Effector memory CD4-positive, alpha-beta T cell (primary cell): ENCODE measurements around the gene BMPR1A.

ENCODE experiments used
- DNase-seq, 3 donors: peaks; one replicate each; pipeline ENCODE4 v3.0.0-alpha.2; 2020
- H3K27ac ChIP-seq: 2 replicates; pipeline ENCODE4 v1.7.0; 2013; ENCODE audit warnings: mild to moderate bottlenecking, low read length, moderate library complexity; ENCODE audit not compliant: insufficient read depth, poor library complexity, severe bottlenecking
- H3K27me3 ChIP-seq: replicated peaks from 2 replicates; pipeline ENCODE4 v1.7.0; 2013; ENCODE audit warnings: mild to moderate bottlenecking, low read length; ENCODE audit not compliant: insufficient read depth, control insufficient read depth, poor library complexity, severe bottlenecking
- H3K36me3 ChIP-seq: 2 replicates; pipeline ENCODE4 v1.7.0; 2013; ENCODE audit warnings: mild to moderate bottlenecking, low read length, moderate library complexity; ENCODE audit not compliant: control insufficient read depth, insufficient read depth
- H3K4me1 ChIP-seq: 2 replicates; pipeline ENCODE4 v1.7.0; 2013; ENCODE audit warnings: low read length, mild to moderate bottlenecking; ENCODE audit not compliant: control insufficient read depth, insufficient read depth, poor library complexity, severe bottlenecking
- H3K4me3 ChIP-seq: 2 replicates; pipeline ENCODE4 v1.7.0; 2013; ENCODE audit warnings: low read length, low read depth, mild to moderate bottlenecking; ENCODE audit not compliant: insufficient read depth, poor library complexity, severe bottlenecking
- H3K9me3 ChIP-seq: 2 replicates; pipeline ENCODE4 v1.7.0; 2013; ENCODE audit warnings: mild to moderate bottlenecking, low read length, moderate library complexity; ENCODE audit not compliant: control insufficient read depth

The BMPR1A gene

GRCh38 chr10:86798611-86799010 lies 42.2 kb downstream of the BMPR1A start:
- DNase-seq, result no peak

GRCh38 chr10:86799188-86799845 lies 42.9 kb downstream of the BMPR1A start:
- Histone ChIP-seq H3K27ac (no peak overlapping the region), H3K9me3 (no peaks in the 10 kb centered on the region), H3K36me3 (no peaks in the 10 kb centered on the region), H3K4me1 (no peaks in the 10 kb centered on the region), H3K4me3 (no peak overlapping the region), H3K27me3 (no peaks in the 10 kb centered on the region)
- DNase-seq, result no peak

More at GRCh38 chr10:86798611-86799010, 42.2 kb downstream of the BMPR1A start:
- Histone ChIP-seq H3K27me3 (no peaks in the 10 kb centered on the region), H3K27ac (no peak overlapping the region), H3K4me1 (no peaks in the 10 kb centered on the region), H3K36me3 (no peaks in the 10 kb centered on the region), H3K4me3 (no peak overlapping the region), H3K9me3 (no peaks in the 10 kb centered on the region)

- Histone ChIP-seq H3K9me3 (no peaks in the 10 kb centered on the region), H3K27ac (no peak overlapping the region), H3K27me3 (no peaks in the 10 kb centered on the region), H3K36me3 (no peaks in the 10 kb centered on the region), H3K4me3 (no peak overlapping the region), H3K4me1 (no peaks in the 10 kb centered on the region)
- DNase-seq, result no peak
Observed at GRCh38 chr10:86801995-86802394, 45.6 kb downstream of the BMPR1A start.

GRCh38 chr10:86802473-86803108 lies 46.2 kb downstream of the BMPR1A start:
- Histone ChIP-seq H3K27ac (no peak overlapping the region), H3K9me3 (no peaks in the 10 kb centered on the region), H3K27me3 (no peaks in the 10 kb centered on the region), H3K4me3 (no peak overlapping the region), H3K4me1 (no peaks in the 10 kb centered on the region), H3K36me3 (no peaks in the 10 kb centered on the region)
- DNase-seq, result no peak

- Histone ChIP-seq H3K27me3 (no peaks in the 10 kb centered on the region), H3K36me3 (no peaks in the 10 kb centered on the region), H3K4me1 (no peaks in the 10 kb centered on the region), H3K4me3 (no peak overlapping the region), H3K9me3 (no peaks in the 10 kb centered on the region), H3K27ac (no peak overlapping the region)
- DNase-seq, result no peak
Observed at GRCh38 chr10:86803156-86803555, 46.7 kb downstream of the BMPR1A start.

- no peaks in the 10 kb centered on the region for H3K27me3 ChIP-seq
- H3K4me3 ChIP-seq, result no peak overlapping the region
Observed at GRCh38 chr10:86804805-86805204, 48.4 kb downstream of the BMPR1A start.

GRCh38 chr10:86813101-86813500 lies 56.7 kb downstream of the BMPR1A start:
- Histone ChIP-seq H3K27me3 (no peaks in the 10 kb centered on the region), H3K4me1 (no peaks in the 10 kb centered on the region), H3K27ac (no peak overlapping the region), H3K36me3 (no peaks in the 10 kb centered on the region), H3K9me3 (no peaks in the 10 kb centered on the region), H3K4me3 (no peak overlapping the region)
- no peak for DNase-seq

More at GRCh38 chr10:86804805-86805204, 48.4 kb downstream of the BMPR1A start:
- Histone ChIP-seq H3K27ac (no peak overlapping the region), H3K36me3 (no peaks in the 10 kb centered on the region), H3K9me3 (no peaks in the 10 kb centered on the region), H3K4me1 (no peaks in the 10 kb centered on the region)
- DNase-seq, result no peak

GRCh38 chr10:86813982-86814381 lies 57.6 kb downstream of the BMPR1A start:
- DNase-seq, result no peak
- Histone ChIP-seq H3K27me3 (no peaks in the 10 kb centered on the region), H3K36me3 (no peaks in the 10 kb centered on the region), H3K4me1 (no peaks in the 10 kb centered on the region), H3K9me3 (no peaks in the 10 kb centered on the region), H3K27ac (no peak overlapping the region), H3K4me3 (no peak overlapping the region)

- H3K4me1 ChIP-seq, result no peaks in the 10 kb centered on the region
- no peaks in the 10 kb centered on the region for H3K36me3 ChIP-seq
- H3K4me3 ChIP-seq, result no peak overlapping the region
- H3K27ac ChIP-seq, result no peak overlapping the region
- DNase-seq, result no peak
- H3K27me3 ChIP-seq, result no peaks in the 10 kb centered on the region
- H3K9me3 ChIP-seq, result no peaks in the 10 kb centered on the region
Observed at GRCh38 chr10:86815035-86815617, 58.7 kb downstream of the BMPR1A start.

GRCh38 chr10:86815640-86816039 lies 59.2 kb downstream of the BMPR1A start:
- no peaks in the 10 kb centered on the region for H3K36me3 ChIP-seq
- no peak for DNase-seq
- no peak overlapping the region for H3K4me3 ChIP-seq
- H3K9me3 ChIP-seq, result no peaks in the 10 kb centered on the region
- no peaks in the 10 kb centered on the region for H3K27me3 ChIP-seq
- H3K4me1 ChIP-seq, result no peaks in the 10 kb centered on the region
- no peak overlapping the region for H3K27ac ChIP-seq
